Measurements from ENCODE around the gene PKIB.

The PKIB gene

GRCh38 chr6:122704066-122704465, 93.9 kb downstream of the PKIB start:
- TF ChIP-seq CTCF (IDR thresholded peaks at IDR 0.05; ENCODE audit: insufficient read depth, low read length, missing control alignments), result no peak
- no peak overlapping the region for H3K4me3 ChIP-seq (ENCODE audit: low read depth, low read length)
- POLR2A ChIA-PET, result no interaction called here
- CTCF ChIA-PET, result no interaction called here
- DNase-seq (ENCODE audit: low read depth, low spot score), result no peak

GRCh38 chr6:122709922-122710512, 99.8 kb downstream of the PKIB start:
- no peak for DNase-seq (ENCODE audit: low read depth, low spot score)
- ChIA-PET CTCF (interaction anchor here (1.1 to 1.6 kb wide), 3 partner anchors 12 to 18 kb away, joined by 3 to 4 read pairs (median 4); no protein-coding TSS in a partner anchor), POLR2A (no interaction called here)
- no peak for TF ChIP-seq CTCF (IDR thresholded peaks at IDR 0.05; ENCODE audit: insufficient read depth, low read length, missing control alignments)
- no peak overlapping the region for H3K4me3 ChIP-seq (ENCODE audit: low read depth, low read length)

GRCh38 chr6:122710908-122711635, 100.9 kb downstream of the PKIB start:
- TF ChIP-seq CTCF (IDR thresholded peaks at IDR 0.05; ENCODE audit: insufficient read depth, low read length, missing control alignments), result no peak
- ChIA-PET POLR2A (no interaction called here), CTCF (interaction anchor here (1.3 to 5.8 kb wide), 3 partner anchors 17 to 78 kb away, joined by 4 to 29 read pairs (median 4); partner anchors contain the start of gene SMPDL3A)
- H3K4me3 ChIP-seq (ENCODE audit: low read depth, low read length), result no peak overlapping the region
- DNase-seq (ENCODE audit: low read depth, low spot score), result no peak

GRCh38 chr6:122712093-122712447, 101.9 kb downstream of the PKIB start:
- ChIA-PET POLR2A (no interaction called here), CTCF (interaction anchor here (1.4 to 5.8 kb wide), 3 partner anchors 15 to 77 kb away, joined by 4 to 31 read pairs (median 29); partner anchors contain the start of gene SMPDL3A)
- DNase-seq (ENCODE audit: low read depth, low spot score), result no peak
- no peak for TF ChIP-seq CTCF (IDR thresholded peaks at IDR 0.05; ENCODE audit: insufficient read depth, low read length, missing control alignments)
- H3K4me3 ChIP-seq (ENCODE audit: low read depth, low read length), result no peak overlapping the region

GRCh38 chr6:122712448-122713137, 102.4 kb downstream of the PKIB start:
- no peak for TF ChIP-seq CTCF (IDR thresholded peaks at IDR 0.05; ENCODE audit: insufficient read depth, low read length, missing control alignments)
- CTCF ChIA-PET, result interaction anchor here (5.0 to 5.8 kb wide), 2 partner anchors 14 to 19 kb away, joined by 29 to 31 read pairs; no protein-coding TSS in a partner anchor
- no peak for DNase-seq (ENCODE audit: low read depth, low spot score)
- POLR2A ChIA-PET, result no interaction called here
- H3K4me3 ChIP-seq (ENCODE audit: low read depth, low read length), result no peak overlapping the region

GRCh38 chr6:122713138-122713537, 102.9 kb downstream of the PKIB start:
- TF ChIP-seq CTCF (IDR thresholded peaks at IDR 0.05; ENCODE audit: insufficient read depth, low read length, missing control alignments), result no peak
- no peak for DNase-seq (ENCODE audit: low read depth, low spot score)
- no peak overlapping the region for H3K4me3 ChIP-seq (ENCODE audit: low read depth, low read length)
- CTCF ChIA-PET, result interaction anchor here (1.0 to 5.8 kb wide), 3 partner anchors 14 to 77 kb away, joined by 3 to 31 read pairs (median 29); no protein-coding TSS in a partner anchor
- POLR2A ChIA-PET, result no interaction called here

Data from AG04449 (cell line).